GM10248 (cell line): Measurements from ENCODE around the gene NACAD.

ENCODE experiments used
- CTCF ChIA-PET: fragments of 300-600 bp; sonication (Branson Sonifier 250); formaldehyde crosslinking; extraction: SDS; loops from one replicate; lab custom pipeline; 2021; ENCODE audit warnings: antibody characterized with exemption; lab: Yijun Ruan, JAX
- POLR2A ChIA-PET: fragments of 350-650 bp; sonication (Branson Sonifier 250); formaldehyde crosslinking; extraction: SDS; loops from one replicate; lab custom pipeline; 2020; ENCODE audit warnings: antibody characterized with exemption; lab: Yijun Ruan, JAX
- DNase-seq: peaks from one replicate; pipeline ENCODE4 v3.0.0; 2012; ENCODE audit errors: extremely low spot score
- CTCF ChIP-seq: IDR thresholded peaks from 2 replicates; pipeline ENCODE4 v1.5.1; 2012; ENCODE audit warnings: mild to moderate bottlenecking, low read depth; ENCODE audit errors: extremely low read depth, missing control alignments, control extremely low read depth

The NACAD gene

GRCh38 chr7:45072131-45073030 lies 16.4 kb downstream of the NACAD start:
- POLR2A ChIA-PET: no interaction called here
- CTCF ChIA-PET: interaction anchor here (1.0 to 1.8 kb wide), 4 partner anchors 17 to 99 kb away, joined by 3 to 8 read pairs (median 4); no protein-coding TSS in a partner anchor
- no peak for TF ChIP-seq CTCF
- no peak for DNase-seq

- no peak for DNase-seq
- TF ChIP-seq CTCF: no peak
- ChIA-PET POLR2A (no interaction called here), CTCF (interaction anchor here (1.2 to 1.8 kb wide), 3 partner anchors 16 to 64 kb away, joined by 3 to 8 read pairs (median 4); no protein-coding TSS in a partner anchor)
Measured at GRCh38 chr7:45071528-45071927, 17.2 kb downstream of the NACAD start.

- ChIA-PET POLR2A (no interaction called here), CTCF (interaction anchor here (0.9 to 1.7 kb wide), 3 partner anchors 34 to 213 kb away, joined by 3 to 5 read pairs (median 4); no protein-coding TSS in a partner anchor)
- no peak for DNase-seq
- TF ChIP-seq CTCF: no peak
Measured at GRCh38 chr7:45070254-45070642, 18.5 kb downstream of the NACAD start.

- TF ChIP-seq CTCF: no peak
- ChIA-PET POLR2A (no interaction called here), CTCF (interaction anchor here (1.1 to 1.3 kb wide), 2 partner anchors 48 to 96 kb away, joined by 4 to 5 read pairs; no protein-coding TSS in a partner anchor)
- peak; percentile 18 for DNase-seq
Measured at GRCh38 chr7:45069444-45070253, 19.1 kb downstream of the NACAD start.

GRCh38 chr7:45068236-45069023 lies 20.3 kb downstream of the NACAD start:
- no peak for TF ChIP-seq CTCF
- POLR2A ChIA-PET: no interaction called here
- CTCF ChIA-PET: interaction anchor here (1.1 kb wide), 1 partner anchor 47 kb away, joined by 4 read pairs; no protein-coding TSS in a partner anchor
- DNase-seq: no peak
